Right kidney (tissue), 1 donor: ENCODE measurements around the gene DLGAP4.

Experiments
- DNase-seq: peaks from one replicate; pipeline ENCODE4 v3.0.0-alpha.2; 2016

The DLGAP4 gene

GRCh38 chr20:36308353-36308752, 2.2 kb downstream of the DLGAP4 start:
- DNase-seq: no peak

- no peak for DNase-seq
Measured at GRCh38 chr20:36308986-36309385, 2.8 kb downstream of the DLGAP4 start.

- DNase-seq: no peak
Measured at GRCh38 chr20:36309643-36310042, 3.5 kb downstream of the DLGAP4 start.

- no peak for DNase-seq
Measured at GRCh38 chr20:36310215-36310981, 4.3 kb downstream of the DLGAP4 start.

GRCh38 chr20:36311141-36311853, 5.2 kb downstream of the DLGAP4 start:
- no peak for DNase-seq

- no peak for DNase-seq
Measured at GRCh38 chr20:36311854-36312723, 6.0 kb downstream of the DLGAP4 start.

GRCh38 chr20:36312724-36313441, 6.7 kb downstream of the DLGAP4 start:
- DNase-seq: no peak

GRCh38 chr20:36313476-36313875, 7.3 kb downstream of the DLGAP4 start:
- DNase-seq: no peak

- no peak for DNase-seq
Measured at GRCh38 chr20:36313926-36314325, 7.8 kb downstream of the DLGAP4 start.

GRCh38 chr20:36314734-36315544, 8.8 kb downstream of the DLGAP4 start:
- DNase-seq: no peak

GRCh38 chr20:36315545-36316351, 9.6 kb downstream of the DLGAP4 start:
- no peak for DNase-seq

GRCh38 chr20:36317675-36318074, 11.5 kb downstream of the DLGAP4 start:
- DNase-seq: no peak

- DNase-seq: no peak
Measured at GRCh38 chr20:36318166-36318565, 12.0 kb downstream of the DLGAP4 start.

- DNase-seq: no peak
Measured at GRCh38 chr20:36319356-36320260, 13.5 kb downstream of the DLGAP4 start.

- DNase-seq: no peak
Measured at GRCh38 chr20:36320261-36320897, 14.2 kb downstream of the DLGAP4 start.

- no peak for DNase-seq
Measured at GRCh38 chr20:36320898-36321695, 15.0 kb downstream of the DLGAP4 start.

GRCh38 chr20:36322131-36322530, 16.0 kb downstream of the DLGAP4 start:
- DNase-seq: no peak

- no peak for DNase-seq
Measured at GRCh38 chr20:36330091-36330490, 24.0 kb downstream of the DLGAP4 start.
